ENCODE measurements around the gene GRM5.

DNA sequence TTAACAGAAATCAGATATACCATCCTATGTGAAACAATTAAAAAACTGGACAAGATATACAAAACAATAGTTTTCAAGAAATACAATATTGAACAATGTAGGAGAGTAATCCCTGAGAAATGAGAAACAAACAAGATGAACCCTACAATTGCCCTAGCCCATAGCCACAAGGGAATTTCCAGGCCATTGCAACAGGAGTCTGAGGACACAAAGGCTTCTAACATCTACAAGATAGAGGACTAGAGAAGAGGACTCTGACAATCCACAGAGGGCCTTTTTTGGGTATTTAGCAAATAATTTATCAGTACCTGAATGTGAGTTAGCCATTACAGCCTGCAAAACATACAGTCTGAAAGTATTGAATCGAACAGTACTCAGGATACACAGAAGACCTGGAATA lies 251.7 kb downstream of the GRM5 start:
- TF ChIP-seq, protein P1, sequence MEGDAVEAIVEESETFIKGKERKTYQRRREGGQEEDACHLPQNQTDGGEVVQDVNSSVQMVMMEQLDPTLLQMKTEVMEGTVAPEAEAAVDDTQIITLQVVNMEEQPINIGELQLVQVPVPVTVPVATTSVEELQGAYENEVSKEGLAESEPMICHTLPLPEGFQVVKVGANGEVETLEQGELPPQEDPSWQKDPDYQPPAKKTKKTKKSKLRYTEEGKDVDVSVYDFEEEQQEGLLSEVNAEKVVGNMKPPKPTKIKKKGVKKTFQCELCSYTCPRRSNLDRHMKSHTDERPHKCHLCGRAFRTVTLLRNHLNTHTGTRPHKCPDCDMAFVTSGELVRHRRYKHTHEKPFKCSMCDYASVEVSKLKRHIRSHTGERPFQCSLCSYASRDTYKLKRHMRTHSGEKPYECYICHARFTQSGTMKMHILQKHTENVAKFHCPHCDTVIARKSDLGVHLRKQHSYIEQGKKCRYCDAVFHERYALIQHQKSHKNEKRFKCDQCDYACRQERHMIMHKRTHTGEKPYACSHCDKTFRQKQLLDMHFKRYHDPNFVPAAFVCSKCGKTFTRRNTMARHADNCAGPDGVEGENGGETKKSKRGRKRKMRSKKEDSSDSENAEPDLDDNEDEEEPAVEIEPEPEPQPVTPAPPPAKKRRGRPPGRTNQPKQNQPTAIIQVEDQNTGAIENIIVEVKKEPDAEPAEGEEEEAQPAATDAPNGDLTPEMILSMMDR (IDR thresholded peaks at IDR 0.05), result no peak
- TF ChIP-seq POLR2A (IDR thresholded peaks at IDR 0.05) (no peak), POLR2AphosphoS5 (IDR thresholded peaks at IDR 0.05) (no peak), EP300 (IDR thresholded peaks at IDR 0.05) (no peak)
